GM18511 (cell line): ENCODE results near the gene ZFP36L1.

Experiments
- ATAC-seq: cut with Tn5 transposase; IDR thresholded peaks from one replicate; pipeline ENCODE4 v1.9.1; 2021; ENCODE audit warnings: mild to moderate bottlenecking, moderate library complexity; ENCODE audit not compliant: unreplicated experiment

Gene ZFP36L1

GRCh38 chr14:68796418-68797101, 3.7 kb upstream of the ZFP36L1 start:
- no peak for ATAC-seq

DNA sequence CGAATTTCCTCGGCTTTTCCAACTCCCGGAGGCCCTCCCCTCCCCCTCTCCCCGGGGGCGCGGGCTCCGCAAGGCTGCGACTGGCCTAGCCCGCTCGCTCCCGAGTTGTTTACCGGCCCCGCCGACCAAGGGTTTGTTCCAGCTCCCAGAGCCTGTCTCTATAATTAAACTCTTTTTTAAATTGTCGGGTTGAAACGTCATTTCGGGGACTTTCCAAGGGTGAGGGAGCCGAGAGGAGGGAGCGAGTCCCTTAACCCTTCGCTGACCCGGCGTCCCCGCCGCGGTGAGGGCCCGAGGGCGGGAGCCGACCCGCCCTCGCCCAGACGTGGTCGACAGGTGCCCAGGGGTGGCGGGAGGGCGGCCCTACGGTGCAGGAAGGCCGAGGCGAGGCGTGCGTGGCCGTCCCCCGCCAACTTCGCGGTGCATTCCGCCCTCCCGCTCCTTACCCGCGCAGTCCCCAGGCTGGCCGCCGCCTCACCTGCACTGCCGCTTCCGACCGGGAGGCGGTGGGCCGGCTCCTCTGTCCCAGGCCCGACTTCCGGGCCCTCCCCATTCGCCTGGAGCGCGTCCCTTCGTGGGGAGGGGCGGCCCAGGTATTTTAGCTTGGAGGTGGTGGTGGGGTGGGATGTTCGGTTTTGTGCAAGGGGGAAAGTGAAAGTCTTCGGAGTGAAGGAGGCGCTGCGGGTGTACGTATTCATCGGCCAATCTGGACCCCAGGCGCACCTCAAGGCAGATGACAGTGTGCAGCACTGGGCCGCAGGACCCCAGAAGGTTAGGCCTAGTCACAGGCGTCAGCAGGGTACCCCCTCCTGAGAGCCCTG, 2.9 kb upstream of the ZFP36L1 start:
- peak; percentile 49 for ATAC-seq

DNA sequence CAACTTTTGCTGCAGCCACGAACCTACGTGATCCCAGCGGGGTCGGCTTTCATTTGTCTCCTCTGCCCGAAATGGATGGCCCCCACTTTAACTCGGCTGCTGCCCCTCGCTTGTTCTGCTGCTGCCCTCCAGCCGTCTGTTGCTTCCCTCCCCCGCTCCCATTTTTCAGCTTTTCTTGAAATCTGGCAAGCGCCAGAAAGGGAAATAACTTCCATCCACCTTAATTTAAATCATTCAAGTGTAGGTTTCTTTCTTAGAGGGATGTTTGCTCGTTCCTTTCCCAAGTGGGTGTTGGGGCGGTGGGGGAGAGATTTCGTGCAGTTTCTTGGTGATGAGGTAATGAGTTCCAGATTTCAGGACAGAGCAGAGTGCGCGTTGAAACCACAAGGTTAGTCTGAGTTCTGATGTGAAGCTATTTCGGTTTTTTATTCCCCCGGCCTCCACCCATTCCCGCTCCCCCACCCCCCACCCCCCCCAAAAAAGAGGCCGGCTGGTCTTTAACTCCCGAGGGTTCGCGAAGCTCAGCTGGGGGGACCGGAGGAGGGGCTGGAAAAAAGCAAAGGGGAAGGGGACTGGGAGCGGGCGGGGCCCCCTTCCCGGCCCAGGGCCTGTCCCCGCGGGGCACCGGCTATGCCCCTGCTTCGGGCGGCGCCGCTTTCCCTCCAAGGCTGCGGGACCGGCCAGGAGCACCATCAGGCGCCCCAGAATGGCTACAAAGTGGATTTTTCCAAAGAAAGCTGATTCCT, 2.2 kb upstream of the ZFP36L1 start:
- ATAC-seq: no peak

DNA sequence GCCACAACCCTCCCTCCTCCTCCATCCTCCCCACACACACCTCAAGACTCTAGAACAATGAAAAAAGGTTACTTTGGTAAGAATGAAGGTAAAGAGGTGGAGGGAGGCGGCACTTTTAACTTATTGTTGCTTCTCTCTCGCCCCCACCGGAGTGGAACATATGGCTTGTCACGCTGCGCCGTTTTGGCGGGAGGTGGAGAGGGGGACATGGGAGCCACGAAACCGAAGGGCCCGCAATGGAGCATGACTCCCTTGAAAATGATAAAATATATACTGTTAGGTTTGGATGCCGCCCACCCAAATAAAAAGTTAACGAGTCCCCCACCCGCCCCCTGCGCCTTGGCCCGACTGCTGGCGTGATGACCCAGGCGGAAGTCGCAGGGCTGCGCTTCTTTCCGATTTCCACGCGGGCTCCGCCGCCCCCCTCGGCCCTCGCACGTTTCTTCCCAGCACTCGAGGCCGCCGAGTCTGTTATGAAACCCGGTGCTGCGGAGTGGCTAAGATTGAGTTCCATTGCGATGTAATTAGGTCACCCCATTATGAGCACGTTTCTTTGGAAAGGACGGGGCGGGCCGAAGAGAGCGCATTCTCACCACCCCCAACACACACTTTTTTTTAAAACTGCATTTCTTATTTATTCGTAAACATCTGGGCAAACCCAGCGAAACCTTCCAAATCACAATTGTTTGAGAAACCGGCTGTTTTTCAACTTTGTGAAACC, 1.4 kb upstream of the ZFP36L1 start:
- no peak for ATAC-seq

DNA sequence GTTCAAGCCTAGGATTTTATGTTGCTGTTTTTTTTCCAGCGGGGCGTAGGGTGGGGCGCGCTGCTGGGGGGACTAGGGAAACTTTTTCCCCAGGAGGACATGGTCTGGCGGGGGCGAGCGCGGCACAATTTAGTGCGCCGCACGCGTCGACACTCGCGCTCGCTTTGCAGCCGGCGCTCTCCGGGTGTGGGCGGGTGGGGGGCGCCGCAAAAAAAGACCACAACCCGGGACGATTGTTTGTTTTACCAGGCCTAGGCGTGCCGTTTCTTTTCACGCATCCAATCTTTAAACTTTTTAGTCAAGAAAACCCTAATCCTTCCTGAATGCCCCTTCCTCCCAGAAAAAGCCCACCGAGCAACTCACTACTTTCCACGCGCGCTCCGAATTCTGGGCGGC, 865 bp upstream of the ZFP36L1 start:
- ATAC-seq: no peak

GRCh38 chr14:68792678-68792978, 239 bp downstream of the ZFP36L1 start:
- ATAC-seq: no peak

DNA sequence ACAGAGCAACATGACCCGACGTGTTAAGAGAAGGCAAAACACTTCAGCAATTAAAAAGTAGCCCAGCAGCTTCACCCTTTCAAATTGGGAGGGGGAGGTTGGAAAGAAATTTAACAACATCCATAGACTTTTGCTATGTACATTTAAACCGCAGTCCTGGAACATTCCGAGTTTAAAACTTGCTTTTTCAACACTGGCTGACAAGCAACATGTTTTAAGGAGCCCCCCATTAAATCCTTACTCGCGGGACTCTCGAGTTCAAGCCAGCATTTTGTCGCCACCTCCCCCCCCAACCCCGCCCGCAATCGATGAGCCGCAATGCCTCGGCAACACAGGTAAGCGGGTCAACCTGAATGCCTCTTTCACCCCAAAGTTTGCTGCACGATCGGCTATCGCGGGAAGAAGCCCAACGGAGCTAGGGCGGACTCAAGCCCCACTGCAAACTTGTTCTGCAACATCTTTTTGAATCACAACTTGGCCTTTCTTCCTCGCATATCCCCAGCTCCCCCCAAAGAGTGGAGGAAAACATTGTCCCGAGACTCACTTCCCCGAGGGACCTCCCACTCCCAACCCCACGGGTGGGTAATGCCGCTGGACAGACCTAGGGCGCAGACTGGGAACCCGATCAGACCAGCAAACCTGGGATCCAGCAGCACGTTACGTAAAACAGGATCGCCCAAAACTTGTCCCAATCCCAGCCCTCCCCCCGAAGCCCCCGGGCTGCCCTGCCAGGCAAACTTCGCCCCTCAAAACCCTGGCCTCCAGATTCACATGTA, 777 bp downstream of the ZFP36L1 start:
- no peak for ATAC-seq

DNA sequence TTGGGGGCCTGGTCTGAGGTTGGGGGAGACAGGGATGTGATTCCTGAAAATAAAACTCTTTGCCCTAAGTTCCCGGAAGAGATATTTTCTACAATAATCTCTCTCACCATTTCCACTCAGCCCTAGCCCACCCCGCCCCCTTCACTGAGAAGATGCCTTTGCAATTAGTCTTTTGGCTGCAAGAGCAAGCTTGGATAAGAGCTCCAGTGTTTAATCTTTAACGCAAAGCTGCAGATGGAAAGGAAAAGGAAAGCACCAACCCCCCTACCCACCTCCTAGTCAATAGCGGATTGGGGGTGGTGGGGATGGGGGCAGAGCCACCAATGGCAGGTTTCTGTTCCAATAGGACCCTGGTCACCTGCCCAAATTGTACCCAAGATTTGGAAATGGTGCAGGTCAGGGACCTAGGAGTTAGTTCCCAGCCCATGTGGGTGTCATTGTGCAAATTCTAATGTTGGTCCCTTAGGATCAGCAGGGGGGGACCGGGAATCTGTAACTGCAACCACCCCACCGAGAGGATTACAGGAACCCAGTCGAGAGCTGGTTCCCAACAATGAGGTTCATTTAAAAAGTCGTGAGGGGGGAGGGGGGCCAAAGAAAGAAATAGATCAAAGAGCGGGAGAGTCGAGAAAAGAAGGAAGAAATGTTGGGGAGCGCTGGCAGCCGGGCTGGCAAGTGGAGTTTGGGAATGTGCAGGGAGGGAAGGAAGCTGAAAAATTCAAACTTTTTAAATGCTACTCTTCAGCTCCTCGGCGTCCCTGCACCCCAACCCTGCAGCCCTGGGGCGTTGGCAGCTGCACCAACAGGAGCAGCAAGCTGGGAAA, 1.6 kb downstream of the ZFP36L1 start:
- no peak for ATAC-seq

GRCh38 chr14:68790644-68791077, 2.2 kb downstream of the ZFP36L1 start:
- ATAC-seq: no peak

GRCh38 chr14:68789821-68790643, 2.8 kb downstream of the ZFP36L1 start:
- no peak for ATAC-seq

DNA sequence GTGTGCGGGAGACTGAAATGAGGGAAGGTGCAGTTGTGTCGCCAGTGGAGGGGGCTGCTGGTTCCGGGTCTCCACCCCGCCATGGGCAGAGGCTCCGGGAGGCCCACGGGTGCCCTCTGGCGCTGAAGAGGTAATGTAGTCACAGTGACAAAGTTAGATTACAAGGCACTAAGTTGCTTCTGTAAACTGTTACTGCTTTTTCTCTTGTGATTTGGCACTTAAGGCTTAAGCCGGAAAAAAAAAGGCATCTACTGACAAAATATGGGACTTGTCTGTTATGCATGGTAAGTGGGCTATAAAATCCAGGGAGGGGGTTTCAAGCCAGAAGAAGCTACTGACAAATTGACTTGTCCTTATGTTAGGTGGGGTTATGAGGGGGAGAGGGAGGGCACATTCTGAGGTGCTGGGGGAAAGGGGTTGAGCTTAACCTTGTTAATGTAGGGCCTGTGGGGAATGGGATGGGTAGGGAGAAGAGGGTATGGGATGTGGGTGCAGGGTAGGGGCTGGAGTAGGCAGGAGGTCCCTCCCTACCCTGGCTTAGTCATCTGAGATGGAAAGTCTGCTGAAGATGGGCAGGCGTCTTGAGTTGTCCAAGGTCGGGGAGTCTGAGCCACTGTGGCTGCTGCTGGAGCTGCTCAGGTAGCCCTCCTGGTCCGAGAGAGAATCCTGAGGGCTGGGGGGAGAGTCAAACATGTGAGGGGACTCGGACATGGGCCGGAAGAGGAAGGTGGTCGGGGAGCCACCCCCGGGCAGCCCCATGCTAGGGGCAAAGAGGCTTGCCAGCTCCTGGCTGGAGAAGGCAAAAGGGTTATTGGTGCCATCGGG, 3.7 kb downstream of the ZFP36L1 start:
- no peak for ATAC-seq

- no peak for ATAC-seq
Measured at GRCh38 chr14:68788275-68788995, 4.4 kb downstream of the ZFP36L1 start.

GRCh38 chr14:68787092-68787992, 5.5 kb downstream of the ZFP36L1 start:
- ATAC-seq: no peak

- ATAC-seq: no peak
Measured at GRCh38 chr14:68786491-68787091, 6.3 kb downstream of the ZFP36L1 start.

GRCh38 chr14:68785534-68786490, 7.1 kb downstream of the ZFP36L1 start:
- no peak for ATAC-seq
